NCI-H345 treated with DMSO at 0.1 percent for 48 hours (cell line): ENCODE results near the gene GRAMD1A.
"Not testable (repeated sequence)": the region's sequence is repeated elsewhere in the genome, so short reads cannot be mapped to it uniquely, and the experiment has no call there.

Experiments used
- DNase-seq: peaks from one replicate; lab custom pipeline; 2025; ENCODE audit not compliant: unreplicated experiment; lab: John Stamatoyannopoulos, UW

Gene GRAMD1A

GRCh38 chr19:34976611-34977010 is 23.5 kb upstream of the GRAMD1A start:
- no peak for DNase-seq

GRCh38 chr19:34979819-34980640 is 20.1 kb upstream of the GRAMD1A start:
- no peak for DNase-seq

- no peak for DNase-seq
Measured at GRCh38 chr19:34982275-34982674, 17.8 kb upstream of the GRAMD1A start.

GRCh38 chr19:34983786-34984185 is 16.3 kb upstream of the GRAMD1A start:
- no peak for DNase-seq

GRCh38 chr19:34984287-34984686 is 15.8 kb upstream of the GRAMD1A start:
- DNase-seq = no peak

GRCh38 chr19:34985249-34986022 is 14.7 kb upstream of the GRAMD1A start:
- DNase-seq = no peak

- DNase-seq = no peak
Measured at GRCh38 chr19:34988119-34988518, 12.0 kb upstream of the GRAMD1A start.

- no peak for DNase-seq
Measured at GRCh38 chr19:34989298-34989697, 10.8 kb upstream of the GRAMD1A start.

- DNase-seq = no peak
Measured at GRCh38 chr19:34990578-34991192, 9.4 kb upstream of the GRAMD1A start.

GRCh38 chr19:34991542-34992333 is 8.4 kb upstream of the GRAMD1A start:
- no peak for DNase-seq

GRCh38 chr19:34992582-34992981 is 7.5 kb upstream of the GRAMD1A start:
- not testable (repeated sequence) for DNase-seq

- DNase-seq = no peak
Measured at GRCh38 chr19:34994286-34994642, 5.9 kb upstream of the GRAMD1A start.

GRCh38 chr19:34994643-34995541 is 5.2 kb upstream of the GRAMD1A start:
- DNase-seq = no peak

- DNase-seq = no peak
Measured at GRCh38 chr19:34995551-34995950, 4.6 kb upstream of the GRAMD1A start.

- no peak for DNase-seq
Measured at GRCh38 chr19:34997071-34997617, 3.0 kb upstream of the GRAMD1A start.

- DNase-seq = not testable (repeated sequence)
Measured at GRCh38 chr19:34998224-34998623, 1.9 kb upstream of the GRAMD1A start.

- DNase-seq = no peak
Measured at GRCh38 chr19:34998777-34999497, 1.2 kb upstream of the GRAMD1A start.

GRCh38 chr19:35000338-35000646 is 169 bp downstream of the GRAMD1A start:
- DNase-seq = no peak
